ENCODE data around the gene CLEC16A.
A peak's percentile ranks its signal among the peaks of the same experiment; 100 is the strongest.

The CLEC16A gene

DNA sequence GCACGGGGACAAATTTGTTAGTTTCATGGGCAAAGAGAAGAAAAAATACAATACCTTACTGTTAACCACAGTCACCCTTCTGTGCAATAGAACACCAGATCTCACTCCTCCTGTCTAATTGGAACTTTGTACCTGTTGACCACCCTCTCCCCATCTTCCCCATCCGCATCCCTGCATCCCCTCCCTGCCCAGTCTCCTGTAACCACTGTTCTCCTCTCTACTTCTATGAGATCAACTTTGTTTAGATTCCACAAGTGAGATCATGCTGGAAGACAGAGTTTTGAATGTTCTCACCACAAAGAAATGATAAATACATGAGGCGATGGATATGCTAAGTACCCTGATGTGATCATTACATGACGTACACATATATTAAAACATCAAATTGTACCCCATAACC, 47.7 kb downstream of the CLEC16A start:
- no peak for DNase-seq (ENCODE audit: low read depth in 2 of 2)

DNA sequence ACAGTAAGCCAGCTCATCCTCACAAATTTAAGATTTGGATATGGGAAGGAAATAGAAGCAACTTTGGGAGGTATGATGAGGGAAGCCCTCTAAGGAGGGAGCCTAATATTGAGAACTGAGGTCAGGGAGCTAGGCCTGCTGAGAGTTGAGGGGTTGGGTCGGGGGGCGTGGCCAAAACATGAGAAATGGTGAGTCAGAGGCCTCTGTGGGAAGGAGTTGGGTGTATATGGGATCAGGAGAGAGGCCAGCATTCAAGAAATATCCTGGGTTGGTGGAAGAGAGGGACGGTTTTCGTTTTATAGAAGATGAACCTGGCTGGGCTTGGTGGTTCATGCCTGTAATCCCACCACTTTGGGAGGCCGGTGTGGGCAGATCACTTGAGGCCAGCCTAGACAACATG, 48.4 kb downstream of the CLEC16A start:
- peak; percentile 27 to 47 for DNase-seq (ENCODE audit: low read depth in 2 of 2)

DNA sequence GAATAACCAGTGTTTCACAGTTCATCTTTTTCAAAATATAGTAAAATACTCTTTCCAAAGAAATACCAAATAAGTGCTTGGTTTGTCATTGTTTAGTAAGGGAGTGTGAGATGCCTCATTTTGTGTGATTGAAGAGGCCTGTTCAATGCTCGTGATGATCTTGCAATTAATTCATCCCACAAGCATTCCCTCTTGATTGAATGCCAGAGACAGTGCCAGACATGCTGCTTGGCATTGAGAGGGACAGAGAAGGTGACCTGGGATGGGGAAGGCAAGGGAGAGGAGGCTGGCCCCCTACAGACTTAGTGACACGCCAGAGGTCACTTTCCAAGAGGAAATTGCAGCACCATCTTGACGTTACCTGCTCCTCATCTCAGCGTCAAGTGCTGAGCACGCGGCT, 49.3 kb downstream of the CLEC16A start:
- no peak for DNase-seq (ENCODE audit: low read depth in 2 of 2)

DNA sequence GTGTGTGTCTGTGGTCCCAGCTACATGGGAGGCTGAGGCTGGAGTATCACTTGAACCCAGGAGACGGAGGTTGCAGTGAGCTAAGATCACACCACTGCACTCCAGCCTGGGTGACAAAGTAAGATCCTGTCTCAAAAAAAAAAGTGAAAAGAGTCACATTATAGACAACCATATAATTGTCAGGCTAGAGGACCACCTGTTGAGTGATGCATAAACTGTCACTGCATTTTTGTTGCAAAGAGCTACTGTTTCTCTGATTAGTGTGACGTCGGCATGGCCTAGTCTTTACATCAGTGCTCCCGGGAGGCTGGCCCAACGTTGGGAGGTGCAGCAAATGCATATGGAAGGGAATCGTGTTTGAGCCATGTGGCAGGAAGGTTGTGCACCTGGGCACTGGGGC, 50.2 kb downstream of the CLEC16A start:
- no peak for DNase-seq (ENCODE audit: low read depth in 2 of 2)

DNA sequence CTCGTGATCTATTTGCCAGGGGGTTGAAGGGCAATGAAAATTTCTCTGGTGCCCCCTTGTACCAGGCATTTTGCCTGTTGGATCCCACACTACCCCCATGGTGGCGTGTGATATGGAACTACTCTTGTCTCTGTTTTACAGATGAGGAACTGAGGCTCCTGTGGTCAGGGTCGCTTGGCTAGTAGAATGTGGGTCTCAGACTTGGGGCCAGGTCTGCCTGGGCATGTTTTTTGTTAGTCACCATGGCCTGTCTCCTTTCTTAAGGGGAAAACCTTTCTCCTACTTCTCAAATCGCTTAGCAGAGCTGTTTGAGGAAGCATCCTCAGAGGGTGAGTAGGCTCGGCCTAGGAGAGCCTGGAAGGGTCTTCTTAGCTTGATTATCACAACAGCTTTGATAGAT, 51.2 kb downstream of the CLEC16A start:
- DNase-seq (ENCODE audit: low read depth in 2 of 2), result no peak

DNA sequence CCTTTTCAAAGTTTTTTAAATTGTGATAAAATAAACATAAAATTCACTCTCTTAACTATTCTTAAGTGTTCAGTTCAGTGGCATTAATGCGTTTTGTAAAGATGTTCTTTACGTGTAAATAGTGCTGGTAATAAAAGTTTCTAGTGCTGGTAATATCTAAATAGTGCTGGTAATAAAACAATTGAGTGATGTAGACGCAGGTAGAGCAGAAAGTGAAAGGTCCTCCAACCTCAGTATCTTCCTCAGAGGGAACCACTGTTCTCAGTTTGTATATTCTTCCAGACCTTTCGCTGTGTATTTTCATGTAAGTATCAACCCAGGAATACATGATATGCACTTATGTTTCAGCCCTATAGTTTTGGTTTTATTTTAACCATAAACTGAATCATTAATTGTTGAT, 53.1 kb downstream of the CLEC16A start:
- no peak for DNase-seq (ENCODE audit: low read depth in 2 of 2)

DNA sequence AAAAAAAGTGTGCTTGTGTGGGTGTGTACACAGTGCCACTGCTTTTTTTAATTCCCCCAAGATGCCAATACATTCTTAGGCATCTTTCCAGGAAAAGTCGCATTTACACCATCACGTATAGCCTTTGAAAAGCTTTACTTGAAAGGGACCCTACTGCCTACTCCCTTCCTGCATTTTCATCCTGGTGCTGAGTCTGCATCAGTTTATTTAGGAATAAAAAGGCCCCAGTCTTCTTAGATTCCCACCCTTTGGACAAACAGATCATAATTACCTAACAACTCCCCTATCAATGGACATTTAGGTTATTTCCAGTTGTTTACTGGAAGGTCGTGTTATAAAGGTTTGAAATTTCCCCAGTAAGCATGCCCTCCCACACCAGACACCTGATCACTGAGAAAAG, 54.9 kb downstream of the CLEC16A start:
- no peak for DNase-seq (ENCODE audit: low read depth in 2 of 2)

DNA sequence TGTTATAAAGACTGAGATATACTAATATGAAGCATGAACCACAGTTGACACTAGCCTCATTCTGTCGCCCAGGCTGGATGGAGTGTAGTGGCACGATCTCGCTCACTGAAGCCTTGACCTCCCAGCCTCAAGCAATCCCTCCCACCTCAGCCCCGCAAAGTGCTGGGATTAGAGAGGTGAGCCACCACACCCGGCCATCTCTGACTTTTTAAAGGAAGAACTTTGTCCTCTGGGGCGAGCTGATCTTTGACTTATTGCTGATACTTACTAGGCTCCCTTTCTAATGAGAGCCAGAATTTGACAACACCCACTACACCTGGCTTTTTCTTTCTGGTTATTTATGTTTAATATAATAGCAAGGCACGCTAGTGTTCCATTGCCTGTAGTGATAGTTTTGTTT, 57.2 kb downstream of the CLEC16A start:
- DNase-seq (ENCODE audit: low read depth in 2 of 2), result no peak

DNA sequence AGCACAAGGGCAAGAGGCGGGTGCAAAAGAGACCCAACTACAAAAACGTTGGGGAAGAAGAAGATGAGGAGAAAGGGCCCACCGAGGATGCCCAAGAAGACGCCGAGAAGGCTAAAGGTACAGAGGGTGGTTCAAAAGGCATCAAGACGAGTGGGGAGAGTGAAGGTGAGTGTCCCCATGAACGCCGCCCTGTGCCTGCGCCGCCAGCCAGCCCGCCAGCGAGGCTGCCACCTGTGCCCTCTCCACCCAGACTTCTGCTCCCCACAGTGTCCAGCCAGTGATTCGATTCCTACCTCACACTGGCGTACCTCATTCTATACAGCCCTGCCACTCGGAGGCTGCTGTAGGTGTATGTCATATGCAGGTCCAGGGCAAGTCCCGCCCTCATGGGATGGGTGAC, 58.8 kb downstream of the CLEC16A start:
- no peak for DNase-seq (ENCODE audit: low read depth in 2 of 2)

DNA sequence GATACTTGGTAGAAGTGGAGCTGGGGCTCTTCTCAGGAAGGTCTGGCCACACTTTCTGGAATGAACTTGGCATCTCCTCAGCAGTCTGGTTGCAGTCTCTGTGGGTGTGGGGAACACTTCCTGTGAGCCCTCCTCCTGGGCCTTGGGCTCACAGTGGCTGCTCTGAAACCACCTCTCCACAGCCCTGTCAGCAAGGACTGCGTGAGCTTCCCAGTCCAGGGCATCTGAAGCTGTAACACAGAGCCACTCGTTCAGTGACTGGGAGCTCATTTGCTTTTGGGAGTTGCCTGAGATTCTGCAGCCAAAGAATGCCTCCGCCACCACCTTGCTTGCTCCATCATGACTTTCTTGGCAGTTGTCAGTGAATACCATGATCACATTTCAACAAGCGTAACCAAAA, 60.0 kb downstream of the CLEC16A start:
- DNase-seq (ENCODE audit: low read depth in 2 of 2), result no peak

DNA sequence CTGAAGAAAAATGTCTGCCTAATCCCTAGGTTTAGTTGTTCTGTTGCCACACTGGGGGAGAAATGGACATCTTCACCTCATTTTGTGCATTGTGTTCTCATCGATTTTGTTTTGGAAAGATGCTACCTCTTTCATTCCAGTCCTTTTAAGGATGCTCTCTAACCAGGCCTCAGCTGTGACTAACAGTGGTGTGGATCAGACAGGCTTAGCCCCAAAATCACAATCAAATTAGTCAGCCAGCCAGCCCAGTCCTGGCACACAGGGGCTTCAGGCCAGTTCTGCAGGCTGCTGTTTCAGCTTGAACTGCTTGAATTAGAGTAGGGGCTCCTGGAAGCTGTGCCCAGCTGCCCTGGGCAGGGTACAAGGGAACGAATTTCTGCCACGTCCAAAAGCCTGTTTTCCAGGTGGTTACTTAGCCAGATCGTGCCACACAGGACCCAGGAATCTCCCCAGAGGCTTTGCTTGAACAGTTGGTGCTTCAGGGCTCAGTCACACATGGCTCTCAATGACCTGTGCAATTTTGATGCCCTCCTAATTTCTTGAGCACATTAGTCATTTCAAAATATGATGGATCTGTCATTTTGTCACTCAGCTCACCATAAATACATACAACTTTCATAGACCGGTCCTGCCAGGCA, 60.7 kb downstream of the CLEC16A start:
- DNase-seq (ENCODE audit: low read depth in 2 of 2), result no peak

DNA sequence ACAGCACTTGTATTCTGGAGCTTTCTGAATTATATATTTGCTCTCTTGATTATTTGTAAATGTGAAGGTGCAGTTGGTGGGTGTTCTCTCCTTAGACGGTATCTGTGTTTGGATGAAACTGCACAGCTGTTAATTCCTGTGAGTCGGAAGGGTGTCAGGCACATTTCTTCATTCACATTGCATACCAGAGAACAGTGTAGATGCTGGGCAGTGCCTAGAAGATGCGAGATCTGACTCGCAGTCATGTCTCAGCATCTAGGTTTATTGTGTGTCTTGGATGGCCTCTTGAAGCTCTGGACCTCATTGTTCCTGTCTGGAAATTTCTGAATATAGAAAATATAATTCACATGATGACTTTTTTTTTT, 61.2 kb downstream of the CLEC16A start:
- no peak for DNase-seq (ENCODE audit: low read depth in 2 of 2)

DNA sequence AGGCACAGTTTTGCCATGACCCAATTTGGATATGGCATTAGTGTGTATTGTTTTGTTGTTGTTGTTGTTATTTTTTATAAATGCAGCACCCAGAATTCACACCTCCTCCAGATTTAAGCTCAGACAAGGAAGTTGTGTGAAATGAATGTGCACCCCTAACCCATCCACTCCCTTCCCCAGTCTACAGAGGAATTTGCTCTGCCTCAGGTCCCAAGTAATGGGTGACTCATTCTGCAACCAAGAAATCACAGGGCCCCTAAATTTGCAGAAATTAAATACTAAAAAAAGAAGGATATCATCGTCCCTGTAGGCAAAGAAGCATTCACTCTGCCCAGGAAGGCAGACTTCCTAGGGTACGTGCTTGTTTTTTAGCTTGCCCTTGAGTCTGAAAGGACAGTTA, 62.3 kb downstream of the CLEC16A start:
- no peak for DNase-seq (ENCODE audit: low read depth in 2 of 2)

DNA sequence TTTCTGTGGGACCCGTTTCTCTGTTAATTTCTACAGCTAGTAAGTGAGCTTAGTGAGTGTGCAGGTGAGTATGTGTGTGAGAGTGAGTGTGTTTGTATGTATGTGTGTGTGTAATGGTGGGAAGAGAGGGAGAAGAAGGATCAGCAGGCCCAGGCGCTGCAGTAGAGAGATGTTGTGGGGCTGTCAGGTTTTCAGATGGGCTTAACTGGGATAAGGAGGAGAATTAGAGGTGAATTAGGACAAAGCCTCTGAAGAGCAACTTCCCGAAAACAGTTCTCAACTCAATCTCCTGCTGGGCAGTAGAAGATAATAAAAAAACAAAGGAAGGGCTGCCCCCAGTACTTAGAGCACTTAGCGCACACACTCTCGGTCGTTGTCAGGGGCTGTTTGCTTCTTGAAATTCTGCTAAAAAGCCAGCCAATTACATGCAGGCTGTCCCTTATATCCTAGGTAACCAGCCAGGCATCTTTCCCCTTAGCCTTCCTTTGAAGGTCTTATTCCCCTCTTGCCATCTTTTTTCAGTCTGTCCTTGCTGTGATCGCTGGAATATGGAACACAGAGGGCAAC, 63.4 kb downstream of the CLEC16A start:
- DNase-seq (ENCODE audit: low read depth in 2 of 2), result no peak

DNA sequence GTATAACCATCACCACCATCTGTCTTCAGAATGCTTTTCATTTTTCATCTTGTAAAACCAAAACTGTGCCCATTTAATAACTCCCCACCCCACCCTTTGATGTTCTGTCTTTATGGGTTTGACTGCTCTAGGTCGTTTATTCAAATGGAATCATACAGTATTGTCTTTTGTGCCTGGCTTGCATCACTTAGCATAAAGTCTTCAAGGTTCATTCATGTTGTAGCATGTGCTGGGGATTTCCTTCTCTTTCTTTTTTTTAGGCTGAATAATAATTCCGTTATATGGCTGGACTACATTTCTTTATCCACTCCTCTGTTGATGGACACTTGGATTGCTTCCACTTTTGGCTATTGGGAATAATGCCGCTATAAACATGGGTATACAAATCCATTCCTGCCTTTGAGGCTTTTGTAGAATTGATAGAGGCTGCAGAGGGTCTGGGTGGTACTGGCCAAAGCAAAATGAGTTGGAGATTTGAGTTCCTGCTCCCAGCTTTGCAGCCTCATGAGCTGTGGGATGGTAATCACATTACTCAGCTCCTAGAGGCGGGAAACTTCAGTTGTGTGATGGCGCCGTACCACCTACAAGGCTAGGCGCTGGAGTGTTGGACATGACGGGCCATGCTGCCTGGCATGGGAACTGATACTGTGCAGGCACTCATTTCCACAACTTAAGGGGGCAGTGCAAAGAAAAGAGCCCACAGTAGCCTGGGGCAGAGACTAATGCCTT, 64.8 kb downstream of the CLEC16A start:
- DNase-seq (ENCODE audit: low read depth in 2 of 2), result no peak

DNA sequence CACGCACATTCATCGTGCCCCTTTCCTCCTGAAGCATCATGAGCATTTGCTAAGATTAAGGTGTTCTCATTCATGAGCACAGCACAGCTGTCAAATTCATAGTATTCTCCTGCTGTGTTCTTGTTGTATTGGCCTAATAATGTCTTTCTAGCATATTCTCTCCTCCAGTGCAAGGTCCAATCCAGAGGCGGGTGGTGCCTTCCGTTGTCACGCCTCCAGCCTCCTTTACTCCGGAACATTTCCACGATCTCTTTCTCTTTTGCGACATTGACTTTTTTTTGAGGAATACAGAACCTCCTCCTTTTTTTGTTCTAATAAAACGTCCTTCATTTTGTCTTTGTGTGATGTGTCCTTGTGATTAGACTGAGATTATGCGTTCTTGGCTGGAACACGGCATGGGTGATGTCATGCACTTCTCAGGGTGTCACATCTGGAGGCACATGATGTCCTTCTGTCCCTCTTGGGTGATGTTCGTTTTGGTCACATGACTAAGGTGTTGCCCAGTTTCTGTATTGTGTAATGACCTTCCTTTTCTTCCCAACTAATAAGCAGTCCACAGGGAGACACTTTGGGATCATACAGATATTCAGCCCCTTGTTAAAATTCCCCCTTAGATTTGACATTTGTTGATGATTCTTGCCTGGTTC, 66.3 kb downstream of the CLEC16A start:
- DNase-seq (ENCODE audit: low read depth in 2 of 2), result no peak

DNA sequence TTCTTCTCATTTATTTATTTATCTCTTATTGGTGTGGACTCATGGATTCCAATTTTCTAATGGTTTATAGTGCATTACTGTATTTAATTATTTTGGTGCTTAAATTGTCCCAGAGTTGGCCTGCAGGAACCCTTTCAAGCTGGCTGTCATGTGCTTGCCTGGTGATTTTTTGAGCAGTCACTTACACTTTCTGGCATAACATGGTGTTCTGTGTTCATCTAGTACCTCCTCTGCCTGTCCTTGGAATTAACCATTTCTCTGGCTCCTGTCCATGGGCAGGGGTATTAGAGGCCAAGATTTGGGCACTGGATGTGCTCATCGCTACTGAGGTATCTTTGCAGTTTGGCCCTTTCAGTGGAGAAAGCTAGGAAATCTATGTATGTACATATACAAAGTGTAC, 67.0 kb downstream of the CLEC16A start:
- no peak for DNase-seq (ENCODE audit: low read depth in 2 of 2)

DNA sequence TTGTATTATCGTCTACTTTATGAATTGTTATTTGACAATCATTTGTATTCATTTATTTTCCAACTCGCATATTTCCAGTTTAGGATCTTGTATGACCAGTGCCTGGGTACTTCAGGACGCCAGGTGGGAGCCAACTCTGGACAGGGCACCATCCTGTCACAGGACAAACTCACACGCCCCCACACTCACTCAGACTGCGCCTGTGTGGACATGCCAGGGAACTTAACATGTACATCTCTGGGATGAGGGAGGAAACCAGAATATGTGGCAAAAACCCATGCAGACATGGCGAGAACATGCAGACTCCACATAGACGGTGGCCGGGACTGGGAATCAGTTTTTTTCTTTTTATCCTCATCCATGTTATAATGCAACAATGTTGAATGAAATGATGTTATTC, 68.5 kb downstream of the CLEC16A start:
- DNase-seq (ENCODE audit: low read depth in 2 of 2), result no peak

DNA sequence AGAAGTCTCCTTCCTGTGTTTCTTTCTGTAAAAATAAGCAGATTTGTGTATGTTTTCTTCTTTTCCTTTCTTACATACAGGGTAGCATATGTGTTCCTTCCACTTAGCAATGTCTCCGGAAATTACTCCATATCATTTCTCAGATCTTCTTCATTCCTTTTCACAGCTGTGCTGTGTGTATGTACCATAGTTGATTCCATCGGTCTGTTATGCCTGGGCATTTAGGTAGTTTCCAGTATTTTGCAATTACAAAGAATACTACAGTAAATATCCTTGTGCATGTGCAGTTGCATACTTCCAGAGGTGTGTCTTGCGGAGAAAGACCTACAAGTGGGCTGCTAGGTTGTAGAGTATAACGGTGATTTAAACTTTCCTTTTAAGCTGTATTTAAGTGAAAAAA, 69.8 kb downstream of the CLEC16A start:
- DNase-seq (ENCODE audit: low read depth in 2 of 2), result no peak

DNA sequence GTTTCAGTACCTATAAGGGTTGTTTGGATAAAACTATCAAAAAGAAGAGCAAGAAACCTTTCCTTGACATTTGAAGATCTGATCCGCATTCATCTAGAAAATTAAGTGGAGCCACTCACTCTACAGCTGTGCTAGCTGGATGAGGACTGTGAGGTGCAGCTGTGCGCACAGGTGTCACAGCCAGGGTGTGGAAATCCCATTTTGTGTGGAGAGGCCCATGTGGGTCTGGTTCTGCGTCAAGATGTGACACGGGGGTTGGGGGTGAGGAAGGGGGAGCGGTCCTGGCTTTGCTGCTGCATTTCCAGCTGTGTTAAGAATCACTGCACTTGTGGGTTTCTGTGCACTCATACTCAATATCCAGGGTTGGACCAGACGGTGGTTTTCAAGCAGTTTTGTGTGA, 70.7 kb downstream of the CLEC16A start:
- DNase-seq (ENCODE audit: low read depth in 2 of 2), result no peak

DNA sequence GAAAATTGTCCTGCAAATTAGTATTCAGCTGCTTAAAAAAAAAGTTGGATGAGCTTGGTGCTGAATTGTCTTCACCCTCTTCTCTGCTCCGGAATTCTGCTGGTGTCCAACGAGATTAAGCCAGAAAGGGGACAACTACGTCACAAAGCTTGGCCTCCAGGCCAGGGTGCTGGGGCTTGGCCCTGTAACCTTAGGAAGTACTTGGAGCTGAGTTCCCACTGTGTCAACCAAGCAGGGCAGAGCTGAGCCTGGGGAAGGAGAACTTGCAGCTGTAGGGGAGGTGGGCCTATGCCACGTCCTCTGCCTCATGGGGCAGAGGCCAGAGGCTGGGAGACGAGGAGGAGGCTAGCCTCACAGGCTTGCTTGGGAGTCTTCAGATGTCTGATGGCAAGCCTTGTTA, 71.2 kb downstream of the CLEC16A start:
- no peak for DNase-seq (ENCODE audit: low read depth in 2 of 2)

DNA sequence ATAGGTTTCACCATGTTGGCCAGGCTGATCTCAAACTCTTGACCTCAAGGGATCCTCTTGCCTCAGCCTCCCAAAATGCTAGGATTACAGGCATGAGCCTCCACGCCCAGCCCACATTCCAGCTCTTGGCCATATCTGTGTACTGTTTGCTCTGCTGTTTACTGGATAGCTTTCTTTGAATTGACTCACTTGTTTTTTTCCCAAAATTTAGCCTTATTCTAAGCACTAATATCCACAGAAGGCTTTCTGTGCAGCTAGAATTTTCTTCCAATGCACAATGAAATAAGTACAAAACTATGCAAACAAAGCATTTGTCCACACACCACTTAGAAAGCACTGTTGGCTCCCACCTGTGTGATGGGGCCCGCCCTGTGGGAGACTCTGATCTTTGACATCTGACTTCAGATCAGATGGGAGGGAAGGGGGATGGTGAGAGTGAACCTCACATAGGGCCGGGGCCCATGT, 72.2 kb downstream of the CLEC16A start:
- DNase-seq (ENCODE audit: low read depth in 2 of 2), result no peak

DNA sequence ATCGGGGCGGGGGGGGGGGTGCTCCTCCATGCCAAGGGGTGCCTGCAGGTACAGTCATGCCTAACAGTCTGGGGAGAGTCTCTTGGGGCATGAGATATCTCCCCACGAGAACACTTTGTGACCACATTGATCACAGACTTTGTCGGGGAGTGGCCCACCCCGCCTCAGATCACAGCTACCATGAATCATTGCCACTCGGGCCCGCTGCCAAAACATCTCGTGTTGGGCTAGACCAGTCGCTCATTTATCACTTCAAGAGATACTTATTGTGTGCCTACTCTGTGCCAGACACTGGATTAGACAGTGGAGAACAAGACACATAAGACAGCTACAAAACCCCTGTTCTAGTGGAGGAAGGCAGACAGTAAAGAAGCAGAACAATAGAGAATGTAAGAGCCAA, 72.6 kb downstream of the CLEC16A start:
- DNase-seq (ENCODE audit: low read depth in 2 of 2), result peak in 1 of 2 donors; percentile 66

Measured in stimulated activated CD8-positive, alpha-beta memory T cell treated with anti-CD3 and anti-CD28 coated beads, Interleukin-2, amount 100 ng/mL, for 48 hours (primary cell).